Measurements from ENCODE around the gene PLPP3. TPM values are rescaled to one million over a fixed set of nuclear protein-coding genes. Genes with fewer than 3 reads are reported as not detected.

Gene PLPP3
- total RNA-seq, 1 experiment from 2014 or later: 8.2 TPM

DNA sequence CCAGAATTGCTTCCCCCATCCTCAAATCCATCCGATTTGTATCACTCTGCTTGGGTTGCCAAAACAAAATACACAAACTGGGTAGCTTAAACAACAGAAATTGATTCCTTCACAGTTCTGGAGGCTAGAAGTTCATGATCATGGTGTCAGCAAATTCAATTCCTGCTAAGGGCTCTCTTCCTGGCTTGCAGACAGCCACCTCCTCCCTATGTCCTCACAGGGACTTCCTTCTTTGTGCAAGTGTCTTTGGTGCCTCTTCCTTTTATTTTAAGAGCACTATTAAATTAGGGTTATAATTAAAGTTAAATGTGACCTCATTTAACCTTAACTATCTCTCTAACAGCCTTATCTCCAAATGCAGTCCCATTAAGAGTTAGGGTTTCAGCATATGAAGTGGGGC lies 112.8 kb downstream of the PLPP3 start:
- H3K4me3 ChIP-seq (ENCODE audit: low read depth in 2 of 2, low read length in 2 of 2): no peak overlapping the region

GRCh38 chr1:56464294-56464693 lies 115.1 kb downstream of the PLPP3 start:
- H3K27me3 ChIP-seq (ENCODE audit: control insufficient read depth, insufficient read depth, low read length): no peaks in the 10 kb centered on the region
- ATAC-seq (no peak), DNase-seq (ENCODE audit: low read depth, low spot score) (no peak)
- intact Hi-C loops (cut with micrococcal nuclease; ENCODE audit: unreplicated experiment): no loop called here
- no peaks in the 10 kb centered on the region for H3K9me3 ChIP-seq (ENCODE audit: control insufficient read depth, insufficient read depth, low read depth, low read length)
- in situ Hi-C loops (cut with HindIII; ENCODE audit: low pct_unique_long_range_greater_than_20kb, low sequenced_read_pairs): no loop called here
- no peaks in the 10 kb centered on the region for H3K36me3 ChIP-seq (ENCODE audit: control insufficient read depth, insufficient read depth, low read length)
- ChIA-PET POLR2A (no interaction called here), CTCF (no interaction called here)
- no peak overlapping the region for H3K4me3 ChIP-seq (ENCODE audit: low read depth in 2 of 2, low read length in 2 of 2)
- no TSS peak for BruUV-seq (replicated peaks)
- H3K27ac ChIP-seq (ENCODE audit: low read length): no peak overlapping the region
- H3K4me1 ChIP-seq (ENCODE audit: control insufficient read depth, insufficient read depth, low read length): no peaks in the 10 kb centered on the region
- no peak for TF ChIP-seq SIN3A (IDR thresholded peaks at IDR 0.05; ENCODE audit: borderline replicate concordance, insufficient read depth, low read depth, low read length)
- TF ChIP-seq TCF7L2 (IDR thresholded peaks at IDR 0.05; ENCODE audit: low read depth, low read length): no peak
- no peak for TF ChIP-seq REST (IDR thresholded peaks at IDR 0.05; ENCODE audit: insufficient read depth in 1 of 2, low read depth in 2 of 2, low read length in 1 of 2)
- TF ChIP-seq CTCF (IDR thresholded peaks at IDR 0.05): no peak
- no peak for TF ChIP-seq POLR2AphosphoS5 (IDR thresholded peaks at IDR 0.05; ENCODE audit: low read depth, low read length)

More for the DNA sequence above, 112.8 kb downstream of the PLPP3 start:
- intact Hi-C loops (cut with micrococcal nuclease; ENCODE audit: unreplicated experiment): no loop called here
- ATAC-seq (no peak), DNase-seq (ENCODE audit: low read depth, low spot score) (no peak)
- no peaks in the 10 kb centered on the region for H3K9me3 ChIP-seq (ENCODE audit: control insufficient read depth, insufficient read depth, low read depth, low read length)
- no peaks in the 10 kb centered on the region for H3K36me3 ChIP-seq (ENCODE audit: control insufficient read depth, insufficient read depth, low read length)
- peaks cover 2% of the 10 kb centered on the region; the same call in 1 of the 2 replicates for H3K27me3 ChIP-seq (ENCODE audit: control insufficient read depth, insufficient read depth, low read length)
- no peaks in the 10 kb centered on the region for H3K4me1 ChIP-seq (ENCODE audit: control insufficient read depth, insufficient read depth, low read length)
- BruUV-seq (replicated peaks): no TSS peak
- in situ Hi-C loops (cut with HindIII; ENCODE audit: low pct_unique_long_range_greater_than_20kb, low sequenced_read_pairs): no loop called here
- H3K27ac ChIP-seq (ENCODE audit: low read length): no peak overlapping the region
- CTCF ChIA-PET: no interaction called here
- POLR2A ChIA-PET: no interaction called here
- TF ChIP-seq REST (IDR thresholded peaks at IDR 0.05; ENCODE audit: insufficient read depth in 1 of 2, low read depth in 2 of 2, low read length in 1 of 2): no peak
- no peak for TF ChIP-seq POLR2AphosphoS5 (IDR thresholded peaks at IDR 0.05; ENCODE audit: low read depth, low read length)
- no peak for TF ChIP-seq CTCF (IDR thresholded peaks at IDR 0.05)
- no peak for TF ChIP-seq SIN3A (IDR thresholded peaks at IDR 0.05; ENCODE audit: borderline replicate concordance, insufficient read depth, low read depth, low read length)
